SK-N-SH treated with all-trans-retinoic acid at 6 μM for 48 hours (cell line): ENCODE data around the gene CPA1.

Experiments used
- ATAC-seq: fragments of 200-7000 bp; cut with Tn5 transposase; 3 replicates; pipeline ENCODE4 v1.9.1; 2020; ENCODE audit warnings: mild to moderate bottlenecking, moderate library complexity
- ARNTL ChIP-seq: fragments of 450-650 bp; formaldehyde crosslinking; IDR thresholded peaks from 2 replicates; pipeline ENCODE4 v1.5.0; 2020; ENCODE audit warnings: low read depth, mild to moderate bottlenecking, moderate library complexity, borderline replicate concordance
- BACH2 ChIP-seq: fragments of 250-450 bp; sonication (Bioruptor Pico); IDR thresholded peaks from 2 replicates; pipeline ENCODE4 v1.9.0; 2021; ENCODE audit warnings: mild to moderate bottlenecking, borderline replicate concordance
- CSDC2 ChIP-seq: fragments of 250-450 bp; sonication (Bioruptor Pico); IDR thresholded peaks from 2 replicates; pipeline ENCODE4 v1.5.0; 2020; ENCODE audit warnings: mild to moderate bottlenecking, moderate library complexity
- ESRRG ChIP-seq: fragments of 250-450 bp; sonication (Bioruptor Pico); IDR thresholded peaks from 2 replicates; pipeline ENCODE4 v1.6.1; 2021; ENCODE audit warnings: mild to moderate bottlenecking
- GLIS3 ChIP-seq: fragments of 250-450 bp; sonication (Bioruptor Pico); IDR thresholded peaks from 2 replicates; pipeline ENCODE4 v1.5.0; 2020; ENCODE audit warnings: mild to moderate bottlenecking, moderate library complexity
- ISL1 ChIP-seq: fragments of 250-450 bp; sonication (Bioruptor Pico); IDR thresholded peaks from 2 replicates; pipeline ENCODE4 v2.1.2; 2022; ENCODE audit warnings: mild to moderate bottlenecking, moderate library complexity
- OSR1 ChIP-seq: fragments of 250-450 bp; sonication (Bioruptor Pico); IDR thresholded peaks from 2 replicates; pipeline ENCODE4 v1.8.0; 2022; ENCODE audit warnings: moderate library complexity, mild to moderate bottlenecking, inconsistent platforms
- PPARA ChIP-seq: fragments of 250-450 bp; sonication (Bioruptor Pico); IDR thresholded peaks from 2 replicates; pipeline ENCODE4 v1.5.0; 2020; ENCODE audit warnings: mild to moderate bottlenecking, borderline replicate concordance
- RARB ChIP-seq: fragments of 250-450 bp; sonication (Bioruptor Pico); IDR thresholded peaks from 2 replicates; pipeline ENCODE4 v1.8.0; 2021; ENCODE audit warnings: mild to moderate bottlenecking, moderate library complexity
- SNAI2 ChIP-seq: fragments of 250-450 bp; sonication (Bioruptor Pico); IDR thresholded peaks from 2 replicates; pipeline ENCODE4 v1.5.0; 2020; ENCODE audit warnings: mild to moderate bottlenecking, moderate library complexity
- TCF4 ChIP-seq: fragments of 250-450 bp; sonication (Bioruptor Pico); IDR thresholded peaks from 2 replicates; pipeline ENCODE4 v1.8.0; 2021; ENCODE audit warnings: mild to moderate bottlenecking, moderate library complexity, borderline replicate concordance
- TOX ChIP-seq: fragments of 250-450 bp; sonication (Bioruptor Pico); IDR thresholded peaks from 2 replicates; pipeline ENCODE4 v1.8.0; 2021; ENCODE audit warnings: mild to moderate bottlenecking, moderate library complexity, borderline replicate concordance
- ZC3H10 ChIP-seq: fragments of 250-450 bp; sonication (Bioruptor Pico); IDR thresholded peaks from 2 replicates; pipeline ENCODE4 v1.5.1; 2021; ENCODE audit warnings: mild to moderate bottlenecking, moderate library complexity
- ZFP3 ChIP-seq: fragments of 250-450 bp; sonication (Bioruptor Pico); IDR thresholded peaks from 2 replicates; pipeline ENCODE4 v1.5.0; 2020; ENCODE audit warnings: mild to moderate bottlenecking, moderate library complexity
- ZFP30 ChIP-seq: fragments of 450-650 bp; formaldehyde crosslinking; IDR thresholded peaks from 2 replicates; pipeline ENCODE4 v1.5.0; 2022; ENCODE audit warnings: mild to moderate bottlenecking, moderate library complexity
- ZNF565 ChIP-seq: fragments of 450-650 bp; formaldehyde crosslinking; conservative IDR thresholded peaks from 2 replicates; pipeline ENCODE4 v1.5.0; 2020; ENCODE audit warnings: low read depth, mild to moderate bottlenecking, moderate library complexity
- ZNF70 ChIP-seq: fragments of 450-650 bp; formaldehyde crosslinking; IDR thresholded peaks from 2 replicates; pipeline ENCODE4 v1.5.0; 2020; ENCODE audit warnings: mild to moderate bottlenecking, moderate library complexity
- ZNF8 ChIP-seq: fragments of 450-650 bp; formaldehyde crosslinking; IDR thresholded peaks from 2 replicates; pipeline ENCODE4 v1.5.0; 2020; ENCODE audit warnings: mild to moderate bottlenecking, moderate library complexity
- TF ChIP-seq, protein P1 (sequence below): fragments of 250-450 bp; sonication (Bioruptor Pico); IDR thresholded peaks from 2 replicates; pipeline ENCODE4 v1.5.1; 2020; ENCODE audit warnings: low read depth, mild to moderate bottlenecking, moderate library complexity
- TF ChIP-seq, protein P2 (sequence below): fragments of 250-450 bp; sonication (Bioruptor Pico); IDR thresholded peaks from 2 replicates; pipeline ENCODE4 v1.5.0; 2020; ENCODE audit warnings: mild to moderate bottlenecking, moderate library complexity
- TF ChIP-seq, protein P3 (sequence below): fragments of 250-450 bp; sonication (Bioruptor Pico); IDR thresholded peaks from 2 replicates; pipeline ENCODE4 v1.8.0; 2020; ENCODE audit warnings: mild to moderate bottlenecking, moderate library complexity, borderline replicate concordance
- TF ChIP-seq, protein P4 (sequence below): fragments of 250-450 bp; sonication (Bioruptor Pico); IDR thresholded peaks from 2 replicates; pipeline ENCODE4 v1.8.0; 2021; ENCODE audit warnings: low read depth, mild to moderate bottlenecking, moderate library complexity, borderline replicate concordance

CPA1 gene

DNA sequence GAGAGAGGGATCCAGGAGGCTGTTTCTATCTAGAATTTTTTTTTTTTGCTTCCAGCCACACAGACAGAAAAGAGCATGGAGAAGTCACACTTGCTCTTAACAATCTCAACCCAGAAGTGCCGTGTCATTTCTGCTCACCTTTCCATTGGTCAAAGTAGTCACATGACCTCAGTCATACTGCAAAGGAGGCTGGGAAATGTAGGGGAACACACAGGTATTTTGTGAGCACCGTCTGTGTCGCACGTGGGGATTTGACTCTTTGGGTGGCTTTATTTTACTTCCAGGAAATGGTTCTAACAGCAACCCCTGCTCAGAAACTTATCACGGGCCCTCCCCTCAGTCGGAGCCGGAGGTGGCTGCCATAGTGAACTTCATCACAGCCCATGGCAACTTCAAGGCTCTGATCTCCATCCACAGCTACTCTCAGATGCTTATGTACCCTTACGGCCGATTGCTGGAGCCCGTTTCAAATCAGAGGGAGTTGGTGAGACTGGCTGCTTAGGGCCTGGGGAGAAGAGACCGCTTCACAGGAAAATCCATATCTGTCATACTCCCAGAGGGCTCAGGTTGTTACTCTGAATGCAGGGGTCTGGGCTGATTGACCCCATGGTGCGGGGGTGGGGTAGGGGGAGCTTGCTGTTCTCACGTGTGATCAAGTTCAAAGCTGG is 13.1 kb upstream of the CPA1 start:
- ATAC-seq, result no peak
- TF ChIP-seq ISL1 (CRISPR knock-in tag) (no peak), ZC3H10 (CRISPR knock-in tag) (no peak), TCF4 (no peak), OSR1 (CRISPR knock-in tag) (no peak), TOX (CRISPR knock-in tag) (no peak), GLIS3 (no peak), ZNF565 (CRISPR knock-in tag) (no peak), BACH2 (CRISPR knock-in tag) (no peak), ZNF70 (CRISPR knock-in tag) (no peak), ZNF8 (CRISPR knock-in tag) (no peak), SNAI2 (CRISPR knock-in tag) (no peak), PPARA (CRISPR knock-in tag) (no peak), ARNTL (CRISPR knock-in tag) (no peak), RARB (no peak), CSDC2 (CRISPR knock-in tag) (no peak), ZFP30 (no peak), ZFP3 (CRISPR knock-in tag) (no peak)
- TF ChIP-seq, protein P1, sequence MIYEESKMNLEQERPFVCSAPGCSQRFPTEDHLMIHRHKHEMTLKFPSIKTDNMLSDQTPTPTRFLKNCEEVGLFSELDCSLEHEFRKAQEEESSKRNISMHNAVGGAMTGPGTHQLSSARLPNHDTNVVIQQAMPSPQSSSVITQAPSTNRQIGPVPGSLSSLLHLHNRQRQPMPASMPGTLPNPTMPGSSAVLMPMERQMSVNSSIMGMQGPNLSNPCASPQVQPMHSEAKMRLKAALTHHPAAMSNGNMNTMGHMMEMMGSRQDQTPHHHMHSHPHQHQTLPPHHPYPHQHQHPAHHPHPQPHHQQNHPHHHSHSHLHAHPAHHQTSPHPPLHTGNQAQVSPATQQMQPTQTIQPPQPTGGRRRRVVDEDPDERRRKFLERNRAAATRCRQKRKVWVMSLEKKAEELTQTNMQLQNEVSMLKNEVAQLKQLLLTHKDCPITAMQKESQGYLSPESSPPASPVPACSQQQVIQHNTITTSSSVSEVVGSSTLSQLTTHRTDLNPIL (CRISPR knock-in tag), result no peak
- TF ChIP-seq, protein P2, sequence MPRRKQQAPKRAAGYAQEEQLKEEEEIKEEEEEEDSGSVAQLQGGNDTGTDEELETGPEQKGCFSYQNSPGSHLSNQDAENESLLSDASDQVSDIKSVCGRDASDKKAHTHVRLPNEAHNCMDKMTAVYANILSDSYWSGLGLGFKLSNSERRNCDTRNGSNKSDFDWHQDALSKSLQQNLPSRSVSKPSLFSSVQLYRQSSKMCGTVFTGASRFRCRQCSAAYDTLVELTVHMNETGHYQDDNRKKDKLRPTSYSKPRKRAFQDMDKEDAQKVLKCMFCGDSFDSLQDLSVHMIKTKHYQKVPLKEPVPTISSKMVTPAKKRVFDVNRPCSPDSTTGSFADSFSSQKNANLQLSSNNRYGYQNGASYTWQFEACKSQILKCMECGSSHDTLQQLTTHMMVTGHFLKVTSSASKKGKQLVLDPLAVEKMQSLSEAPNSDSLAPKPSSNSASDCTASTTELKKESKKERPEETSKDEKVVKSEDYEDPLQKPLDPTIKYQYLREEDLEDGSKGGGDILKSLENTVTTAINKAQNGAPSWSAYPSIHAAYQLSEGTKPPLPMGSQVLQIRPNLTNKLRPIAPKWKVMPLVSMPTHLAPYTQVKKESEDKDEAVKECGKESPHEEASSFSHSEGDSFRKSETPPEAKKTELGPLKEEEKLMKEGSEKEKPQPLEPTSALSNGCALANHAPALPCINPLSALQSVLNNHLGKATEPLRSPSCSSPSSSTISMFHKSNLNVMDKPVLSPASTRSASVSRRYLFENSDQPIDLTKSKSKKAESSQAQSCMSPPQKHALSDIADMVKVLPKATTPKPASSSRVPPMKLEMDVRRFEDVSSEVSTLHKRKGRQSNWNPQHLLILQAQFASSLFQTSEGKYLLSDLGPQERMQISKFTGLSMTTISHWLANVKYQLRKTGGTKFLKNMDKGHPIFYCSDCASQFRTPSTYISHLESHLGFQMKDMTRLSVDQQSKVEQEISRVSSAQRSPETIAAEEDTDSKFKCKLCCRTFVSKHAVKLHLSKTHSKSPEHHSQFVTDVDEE (CRISPR knock-in tag), result no peak
- TF ChIP-seq, protein P3, sequence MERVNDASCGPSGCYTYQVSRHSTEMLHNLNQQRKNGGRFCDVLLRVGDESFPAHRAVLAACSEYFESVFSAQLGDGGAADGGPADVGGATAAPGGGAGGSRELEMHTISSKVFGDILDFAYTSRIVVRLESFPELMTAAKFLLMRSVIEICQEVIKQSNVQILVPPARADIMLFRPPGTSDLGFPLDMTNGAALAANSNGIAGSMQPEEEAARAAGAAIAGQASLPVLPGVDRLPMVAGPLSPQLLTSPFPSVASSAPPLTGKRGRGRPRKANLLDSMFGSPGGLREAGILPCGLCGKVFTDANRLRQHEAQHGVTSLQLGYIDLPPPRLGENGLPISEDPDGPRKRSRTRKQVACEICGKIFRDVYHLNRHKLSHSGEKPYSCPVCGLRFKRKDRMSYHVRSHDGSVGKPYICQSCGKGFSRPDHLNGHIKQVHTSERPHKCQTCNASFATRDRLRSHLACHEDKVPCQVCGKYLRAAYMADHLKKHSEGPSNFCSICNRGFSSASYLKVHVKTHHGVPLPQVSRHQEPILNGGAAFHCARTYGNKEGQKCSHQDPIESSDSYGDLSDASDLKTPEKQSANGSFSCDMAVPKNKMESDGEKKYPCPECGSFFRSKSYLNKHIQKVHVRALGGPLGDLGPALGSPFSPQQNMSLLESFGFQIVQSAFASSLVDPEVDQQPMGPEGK (CRISPR knock-in tag), result no peak

DNA sequence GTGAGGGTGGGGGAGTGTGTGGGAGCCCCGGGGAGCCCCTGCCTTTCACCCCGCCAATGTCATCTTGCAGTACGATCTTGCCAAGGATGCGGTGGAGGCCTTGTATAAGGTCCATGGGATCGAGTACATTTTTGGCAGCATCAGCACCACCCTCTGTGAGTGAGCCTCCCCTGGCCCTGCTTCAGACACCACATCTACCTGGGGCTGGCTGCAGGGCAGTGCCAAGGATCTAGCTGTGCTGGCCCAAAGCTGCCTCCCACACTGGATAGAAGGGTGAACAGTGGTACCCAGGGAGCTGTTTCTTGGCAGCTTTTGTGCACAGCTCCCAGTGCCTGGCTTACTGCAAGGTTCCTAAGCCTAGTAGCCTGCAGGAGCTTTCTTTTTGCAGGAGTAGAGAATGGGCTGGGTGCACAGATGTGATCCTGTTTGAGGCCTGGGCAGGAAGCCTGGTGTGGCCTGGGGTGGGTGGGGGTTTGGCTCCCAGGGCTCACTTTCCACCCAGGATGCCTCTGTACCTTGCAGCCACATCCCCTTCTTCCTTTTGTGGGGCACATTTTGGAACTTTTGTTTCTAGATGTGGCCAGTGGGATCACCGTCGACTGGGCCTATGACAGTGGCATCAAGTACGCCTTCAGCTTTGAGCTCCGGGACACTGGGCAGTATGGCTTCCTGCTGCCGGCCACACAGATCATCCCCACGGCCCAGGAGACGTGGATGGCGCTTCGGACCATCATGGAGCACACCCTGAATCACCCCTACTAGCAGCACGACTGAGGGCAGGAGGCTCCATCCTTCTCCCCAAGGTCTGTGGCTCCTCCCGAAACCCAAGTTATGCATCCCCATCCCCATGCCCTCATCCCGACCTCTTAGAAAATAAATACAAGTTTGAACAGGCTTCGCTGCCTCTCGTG is 12.2 kb upstream of the CPA1 start:
- ATAC-seq, result no peak
- TF ChIP-seq TCF4 (no peak), GLIS3 (no peak), OSR1 (CRISPR knock-in tag) (no peak), TOX (CRISPR knock-in tag) (no peak), ZNF8 (CRISPR knock-in tag) (no peak), ZNF565 (CRISPR knock-in tag) (no peak), SNAI2 (CRISPR knock-in tag) (no peak), PPARA (CRISPR knock-in tag) (no peak), ESRRG (CRISPR knock-in tag) (no peak), CSDC2 (CRISPR knock-in tag) (no peak), ZC3H10 (CRISPR knock-in tag) (no peak), ZNF70 (CRISPR knock-in tag) (no peak)
- TF ChIP-seq, protein P4, sequence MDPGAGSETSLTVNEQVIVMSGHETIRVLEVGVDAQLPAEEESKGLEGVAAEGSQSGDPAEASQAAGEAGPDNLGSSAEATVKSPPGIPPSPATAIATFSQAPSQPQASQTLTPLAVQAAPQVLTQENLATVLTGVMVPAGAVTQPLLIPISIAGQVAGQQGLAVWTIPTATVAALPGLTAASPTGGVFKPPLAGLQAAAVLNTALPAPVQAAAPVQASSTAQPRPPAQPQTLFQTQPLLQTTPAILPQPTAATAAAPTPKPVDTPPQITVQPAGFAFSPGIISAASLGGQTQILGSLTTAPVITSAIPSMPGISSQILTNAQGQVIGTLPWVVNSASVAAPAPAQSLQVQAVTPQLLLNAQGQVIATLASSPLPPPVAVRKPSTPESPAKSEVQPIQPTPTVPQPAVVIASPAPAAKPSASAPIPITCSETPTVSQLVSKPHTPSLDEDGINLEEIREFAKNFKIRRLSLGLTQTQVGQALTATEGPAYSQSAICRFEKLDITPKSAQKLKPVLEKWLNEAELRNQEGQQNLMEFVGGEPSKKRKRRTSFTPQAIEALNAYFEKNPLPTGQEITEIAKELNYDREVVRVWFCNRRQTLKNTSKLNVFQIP (CRISPR knock-in tag), result no peak
- TF ChIP-seq, protein P3 (CRISPR knock-in tag), result no peak
- TF ChIP-seq, protein P2 (CRISPR knock-in tag), result no peak
- TF ChIP-seq, protein P1 (CRISPR knock-in tag), result no peak
